HG03521 (cell line): Measurements from ENCODE around the gene REEP3.
"Not testable (repeated sequence)": the region's sequence is repeated elsewhere in the genome, so short reads cannot be mapped to it uniquely, and the experiment has no call there.

Experiments
- ATAC-seq: cut with Tn5 transposase; IDR thresholded peaks from one replicate; pipeline ENCODE4 v1.9.1; 2021; ENCODE audit warnings: mild to moderate bottlenecking, moderate library complexity; ENCODE audit not compliant: unreplicated experiment

Gene REEP3

DNA sequence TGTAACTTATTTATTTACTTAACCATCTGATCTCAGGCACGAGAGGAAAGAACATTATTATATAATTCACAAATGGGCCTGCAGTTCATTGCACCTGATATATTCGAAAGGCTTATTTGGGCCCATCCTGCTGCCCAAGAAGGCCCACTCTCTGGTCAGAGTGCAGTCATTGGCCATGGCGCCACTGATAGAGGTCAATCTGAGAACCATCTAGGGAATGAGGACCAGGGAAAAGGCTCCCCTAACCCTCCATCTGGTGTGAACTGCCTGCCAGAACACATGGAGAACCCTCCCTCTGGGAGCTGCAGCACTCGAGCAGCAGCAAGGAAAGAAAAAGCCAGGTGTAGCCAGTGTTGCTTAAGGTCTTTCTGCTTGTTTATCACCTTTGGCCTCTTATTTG is 136.6 kb downstream of the REEP3 start:
- ATAC-seq = no peak

DNA sequence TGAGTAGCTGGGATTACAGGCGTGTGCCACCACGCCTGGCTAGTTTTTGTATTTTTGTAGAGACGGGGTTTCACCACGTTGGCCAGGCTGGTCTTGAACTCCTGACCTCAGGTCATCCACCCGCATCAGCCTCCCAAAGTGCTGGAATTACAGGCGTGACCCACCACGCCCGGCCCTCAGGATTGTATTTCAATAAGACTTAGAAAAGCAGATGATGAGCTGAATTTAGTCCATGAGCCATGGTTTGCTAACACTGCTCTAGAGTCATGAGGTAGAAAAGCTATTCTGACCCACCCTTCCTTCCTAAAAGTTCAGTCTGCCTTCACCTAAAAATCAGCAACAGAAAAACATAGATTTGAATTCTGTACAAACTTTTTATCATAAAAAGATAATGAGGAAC is 139.7 kb downstream of the REEP3 start:
- ATAC-seq = not testable (repeated sequence)

DNA sequence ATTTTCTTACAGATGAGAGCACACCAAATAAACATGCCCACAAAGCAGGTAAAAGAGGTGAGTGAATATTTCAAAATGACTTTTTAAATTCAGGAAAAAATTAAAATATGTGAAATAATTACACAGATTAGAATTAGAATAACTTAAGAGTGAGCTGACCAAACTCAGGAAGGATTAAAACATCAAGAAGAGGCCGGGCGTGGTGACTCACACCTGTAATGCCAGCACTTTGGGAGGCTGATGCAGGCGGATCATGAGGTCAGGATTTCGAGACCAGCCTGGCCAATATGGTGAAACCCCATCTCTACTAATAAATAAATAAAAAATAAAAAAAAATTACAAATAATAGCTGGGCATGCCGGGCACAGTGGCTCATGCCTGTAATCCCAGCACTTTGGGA is 140.1 kb downstream of the REEP3 start:
- ATAC-seq = no peak

DNA sequence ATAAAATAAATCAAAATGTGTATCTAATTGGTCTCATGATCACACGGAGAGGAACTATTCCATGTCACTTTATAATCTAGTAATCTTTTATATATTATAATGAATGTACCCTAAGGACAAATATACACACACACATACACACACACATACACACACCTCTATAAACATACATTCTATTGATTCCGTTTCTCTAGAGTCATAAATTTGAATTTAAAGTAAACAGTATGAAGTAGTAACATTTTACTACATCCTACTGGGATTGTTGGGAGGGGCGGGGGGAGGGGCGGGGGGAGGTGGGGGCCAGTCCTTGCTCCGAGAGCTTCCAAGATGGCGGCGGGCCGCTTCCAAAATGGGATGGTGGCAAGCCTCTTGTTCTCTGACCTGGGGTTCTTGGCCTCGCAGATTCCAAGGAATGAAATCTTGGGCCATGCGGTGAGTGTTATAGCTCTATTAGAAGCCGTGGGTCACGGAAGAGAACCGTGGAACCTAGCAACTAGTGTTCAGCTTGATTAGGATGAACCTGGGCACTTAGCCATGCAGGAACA is 143.2 kb downstream of the REEP3 start:
- ATAC-seq = no peak

DNA sequence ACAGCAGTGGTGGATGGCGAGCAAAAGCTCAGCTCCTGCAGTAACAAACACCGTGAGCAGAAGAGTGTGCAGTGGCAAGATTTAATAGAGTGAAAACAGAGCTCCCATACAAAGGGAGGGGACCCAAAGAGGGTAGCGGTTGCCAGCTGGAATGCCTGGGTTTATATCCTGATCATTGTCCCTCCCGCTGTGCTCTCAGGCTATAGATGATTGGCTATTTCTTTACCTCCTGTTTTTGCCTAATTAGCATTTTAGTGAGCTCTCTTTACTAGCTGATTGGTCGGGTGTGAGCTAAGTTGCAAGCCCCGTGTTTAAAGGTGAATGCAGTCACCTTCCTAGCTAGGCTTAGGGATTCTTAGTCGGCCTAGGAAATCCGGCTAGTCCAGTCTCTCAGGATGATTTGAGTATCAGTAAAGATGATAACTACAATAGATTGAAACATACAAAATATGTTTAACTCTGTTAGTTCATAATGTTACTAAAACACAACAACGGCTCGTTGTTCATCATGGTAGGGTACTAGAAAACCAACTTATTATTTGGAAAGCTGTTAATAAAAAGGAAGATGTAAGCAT is 143.9 kb downstream of the REEP3 start:
- ATAC-seq = not testable (repeated sequence)

DNA sequence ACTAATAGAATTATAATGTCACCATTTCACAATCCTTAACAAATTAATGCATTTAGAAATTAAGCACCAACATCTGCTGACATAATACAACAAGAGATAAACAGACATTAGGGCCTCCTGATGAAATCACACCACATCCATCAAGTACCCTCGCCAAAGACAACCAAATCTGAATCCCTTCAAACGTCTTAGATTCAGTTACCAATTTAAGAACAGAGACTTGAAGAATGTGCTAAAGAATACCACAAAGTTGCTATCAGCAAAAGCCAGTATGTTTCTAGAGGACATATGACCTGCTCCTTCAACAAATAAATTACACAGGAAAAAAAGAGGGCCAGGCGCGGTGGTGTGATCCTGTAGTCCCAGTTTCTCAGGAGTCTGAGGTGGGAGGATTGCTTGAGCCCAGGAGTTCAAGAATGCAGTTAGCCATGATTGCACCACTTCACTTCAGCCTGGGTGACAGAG is 144.5 kb downstream of the REEP3 start:
- ATAC-seq = no peak

DNA sequence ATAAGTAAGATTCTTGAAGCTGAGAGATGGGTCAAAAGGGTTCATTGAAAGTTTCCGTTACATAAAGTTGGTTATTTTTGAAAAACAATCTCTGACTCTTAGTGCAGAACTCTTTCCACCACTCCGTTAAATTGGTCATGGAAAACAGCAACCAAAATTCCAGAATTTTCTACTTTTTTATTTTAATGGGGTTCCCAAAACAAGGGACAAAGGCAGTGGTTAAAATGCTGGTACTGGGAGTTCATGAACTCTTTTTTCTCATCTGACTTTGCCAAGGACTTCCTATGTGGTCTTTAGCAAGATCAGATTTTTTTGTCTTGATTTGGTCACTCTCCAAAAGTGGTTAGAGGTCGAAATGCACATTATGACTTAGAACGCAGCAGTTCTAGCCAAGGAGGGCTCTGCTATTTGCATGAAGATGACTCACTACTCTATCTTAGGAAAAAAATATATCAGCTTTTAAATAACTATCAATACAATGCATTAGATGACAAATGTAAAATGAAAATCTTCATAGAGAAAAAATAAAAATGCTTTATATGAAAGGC is 145.7 kb downstream of the REEP3 start:
- ATAC-seq = peak; percentile 53

DNA sequence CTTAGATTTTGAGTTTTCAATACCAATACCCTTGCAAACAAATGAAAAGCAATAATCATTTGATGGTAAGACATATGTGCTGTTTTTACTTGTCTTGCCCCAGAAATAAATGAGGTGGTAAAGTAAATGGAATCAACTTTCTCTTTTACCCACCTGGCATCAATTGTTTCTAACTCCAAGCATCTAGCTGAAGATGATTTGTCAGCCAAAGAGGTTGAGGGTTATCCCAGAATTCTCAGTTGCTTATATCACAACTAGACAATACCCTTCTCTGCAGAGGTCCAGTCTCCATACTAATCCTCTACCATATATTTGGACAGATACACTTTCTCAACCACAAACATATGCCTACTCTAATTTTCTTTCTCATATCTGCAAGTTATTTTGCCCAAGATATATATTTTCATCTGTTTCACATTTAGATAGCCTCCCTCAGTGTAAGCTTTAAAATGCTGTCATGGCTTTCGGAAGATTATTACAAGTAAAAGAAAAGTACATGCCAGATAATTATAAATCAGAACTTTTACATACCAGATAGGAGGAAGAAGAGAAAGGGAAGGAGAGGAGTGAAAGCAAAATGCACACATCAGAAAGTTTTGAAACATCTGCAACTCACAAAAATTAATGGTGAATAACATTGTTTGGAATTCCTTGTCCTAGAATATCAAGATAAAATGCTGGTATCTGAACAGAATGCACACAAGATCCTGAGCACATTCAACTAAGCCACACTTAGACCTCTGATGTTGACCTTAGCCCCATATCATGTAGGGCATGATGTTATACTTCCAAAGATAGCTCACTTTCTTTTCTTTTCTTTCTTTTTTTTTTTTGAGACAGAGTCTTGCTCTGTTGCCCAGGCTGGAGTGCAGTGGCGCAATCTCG is 146.6 kb downstream of the REEP3 start:
- ATAC-seq = no peak

DNA sequence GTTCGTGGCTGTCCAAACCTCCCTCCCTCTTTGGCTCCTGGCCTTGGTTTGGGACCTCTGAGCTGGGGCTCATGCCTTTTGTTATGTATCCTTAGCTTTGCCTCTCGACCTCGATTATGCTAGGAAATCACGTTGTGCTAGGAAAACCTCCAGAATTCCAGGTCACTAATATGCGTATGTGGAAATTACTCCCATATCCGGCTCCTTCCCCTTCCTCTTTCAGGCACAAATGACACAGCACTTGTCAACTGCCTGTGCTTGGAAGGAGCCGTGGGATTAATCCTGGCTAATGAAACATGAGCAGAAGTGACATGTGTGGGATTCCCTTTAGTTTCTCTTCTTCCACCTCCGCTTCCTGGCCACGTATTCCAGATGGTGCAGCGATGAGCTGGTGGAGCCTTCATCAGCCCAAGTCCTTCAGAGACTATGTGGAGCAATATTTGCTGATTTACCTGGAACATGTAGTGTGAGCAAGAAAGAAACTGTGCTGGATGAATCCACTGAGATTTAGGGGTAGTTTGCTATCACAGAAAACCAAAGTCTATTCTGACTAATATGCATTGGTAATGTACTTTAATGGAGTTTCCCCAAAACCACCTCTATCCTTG is 149.2 kb downstream of the REEP3 start:
- ATAC-seq = no peak

DNA sequence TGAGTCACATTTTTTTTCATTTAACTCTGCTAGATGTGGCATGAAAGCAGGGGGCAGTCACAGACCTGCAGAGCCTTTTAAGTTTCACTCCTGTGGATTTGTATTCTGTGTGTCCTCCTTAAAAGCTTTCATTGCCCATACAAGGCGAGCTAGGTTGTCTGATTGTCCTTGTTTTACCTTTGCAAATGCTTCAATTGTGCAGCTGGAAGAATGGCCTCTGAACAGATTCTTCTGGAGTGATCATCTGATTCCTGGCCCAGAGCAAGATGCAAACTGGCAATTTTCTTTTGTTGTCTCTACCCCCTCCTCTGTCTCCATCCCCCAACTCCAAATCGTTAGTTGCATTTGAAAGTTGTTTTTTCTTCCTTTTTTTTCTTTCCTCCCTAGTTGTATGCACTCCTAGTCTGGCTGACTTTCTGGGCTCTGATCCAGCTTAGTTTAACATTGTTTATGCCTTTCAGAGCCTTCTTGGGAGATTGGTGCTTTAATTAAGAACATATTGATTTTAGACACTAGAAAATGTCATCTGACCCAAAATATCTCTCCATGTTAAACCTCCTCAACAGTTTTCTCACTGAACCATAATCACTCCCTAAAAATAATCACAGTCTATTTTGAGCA is 150.2 kb downstream of the REEP3 start:
- ATAC-seq = no peak

DNA sequence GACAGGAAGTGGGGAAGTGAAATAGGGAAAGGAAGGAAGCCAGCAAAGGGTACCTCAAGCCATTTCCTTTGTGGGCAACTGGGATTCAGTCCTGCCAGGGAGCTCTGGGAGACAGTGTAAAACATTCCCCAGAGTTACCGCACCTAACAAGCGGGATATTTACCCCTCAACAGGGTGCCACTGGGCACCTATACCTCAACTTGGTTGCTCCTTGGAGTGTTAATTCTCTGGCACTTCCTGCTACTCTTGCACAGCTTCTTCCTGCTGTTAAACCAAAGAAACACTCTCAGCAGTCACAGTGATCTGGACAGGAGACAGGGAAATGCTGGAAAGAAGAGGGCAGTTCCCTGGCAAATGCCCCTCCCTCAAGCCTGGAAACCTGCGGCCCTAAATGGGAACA is 151.3 kb downstream of the REEP3 start:
- no peak for ATAC-seq

DNA sequence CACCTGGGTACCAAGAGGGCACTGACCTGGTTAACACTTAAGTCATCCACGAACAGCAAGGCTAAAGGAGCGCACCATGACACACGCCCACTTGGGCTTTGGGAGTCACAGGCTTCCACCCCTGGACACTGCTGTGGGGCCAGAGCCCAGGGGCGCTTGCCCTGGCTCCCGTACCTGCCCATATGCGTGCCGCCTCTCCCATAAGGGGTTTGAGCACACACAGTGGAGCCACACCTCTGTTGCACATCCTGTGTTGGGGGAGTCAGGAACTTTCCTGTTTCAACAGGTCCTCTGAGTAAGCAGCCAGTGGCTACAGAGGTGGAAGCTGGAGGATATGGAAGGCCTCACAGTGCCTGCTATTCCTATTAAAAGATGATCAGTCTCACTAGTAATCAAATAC is 152.0 kb downstream of the REEP3 start:
- no peak for ATAC-seq

DNA sequence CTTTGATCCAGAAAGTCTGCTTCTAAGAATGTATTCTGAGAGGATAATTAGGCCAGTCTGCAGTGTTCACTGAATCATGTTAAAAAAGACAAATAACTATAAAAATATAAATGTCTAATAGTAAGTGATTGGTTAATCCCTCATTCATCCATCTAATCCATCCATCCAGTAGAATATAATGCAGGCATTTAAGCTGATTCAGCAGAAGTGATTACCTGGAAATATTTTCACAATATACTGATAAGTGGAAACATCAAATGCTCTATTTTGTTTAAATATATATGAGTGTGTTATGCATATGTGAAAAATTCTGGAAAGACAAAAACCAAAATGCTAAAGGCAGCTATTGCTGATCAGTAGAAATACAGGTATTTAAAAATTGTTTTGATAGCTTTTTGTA is 152.6 kb downstream of the REEP3 start:
- ATAC-seq = no peak
